ENCODE data around the gene STAT5B.

Gene STAT5B

DNA sequence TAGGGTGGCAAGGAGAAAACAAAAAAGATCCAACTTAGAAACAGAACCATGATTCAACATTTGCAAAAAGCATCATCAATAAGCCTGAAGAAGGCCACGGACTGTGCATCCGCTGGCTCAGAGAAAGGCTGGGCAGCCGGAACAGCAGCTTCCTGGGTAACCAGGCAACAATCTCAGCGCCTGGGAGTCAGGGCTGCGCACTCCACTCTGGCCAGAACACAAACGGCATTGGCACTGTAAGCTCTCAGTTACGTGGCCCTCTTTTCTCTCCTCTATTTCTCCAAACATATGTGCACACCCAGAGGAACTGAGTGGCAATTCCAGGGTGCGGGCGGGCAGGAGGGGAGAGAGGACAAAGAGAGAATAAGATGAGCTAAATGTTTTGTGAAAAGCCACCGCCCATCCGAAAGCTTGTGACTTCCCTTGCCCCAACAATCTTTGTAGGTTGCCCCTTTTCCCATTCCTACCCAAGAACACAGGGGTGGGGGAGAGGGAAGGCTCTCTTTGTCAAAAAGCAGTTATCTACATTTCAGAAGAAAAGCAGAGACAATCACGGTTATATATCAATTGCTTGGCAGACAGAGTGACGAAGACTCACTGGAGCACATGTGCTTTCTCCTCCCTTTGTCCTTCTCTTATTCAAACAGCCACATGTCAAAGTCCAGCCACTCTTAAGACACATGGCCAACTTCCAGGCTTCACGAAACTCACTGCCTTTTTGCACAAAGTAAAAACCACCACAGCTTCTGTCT lies 75.3 kb downstream of the STAT5B start:
- Histone ChIP-seq H3K9ac (ENCODE audit: low read length in 5 of 5) (no peak overlapping the region), H3K4me3 (ENCODE audit: low read depth in 1 of 5, low read length in 5 of 5) (no peak overlapping the region), H3K4me1 (ENCODE audit: control insufficient read depth in 5 of 5, insufficient read depth in 5 of 5, low read length in 5 of 5) (peaks cover 0 to 5% (median 0%) of the 10 kb centered on the region in 5 donors), H3K36me3 (ENCODE audit: control insufficient read depth in 5 of 5, insufficient read depth in 5 of 5, low read length in 5 of 5) (peaks cover 7 to 67% (median 59%) of the 10 kb centered on the region in 5 donors), H3K27ac (ENCODE audit: low read depth, low read length) (no peak overlapping the region), H3K27me3 (ENCODE audit: control insufficient read depth in 5 of 5, insufficient read depth in 4 of 5, low read length in 5 of 5) (no peaks in the 10 kb centered on the region), H3K9me3 (ENCODE audit: control insufficient read depth in 5 of 5, low read length in 5 of 5) (no peaks in the 10 kb centered on the region)

GRCh38 chr17:42199416-42200011 lies 76.7 kb downstream of the STAT5B start:
- Histone ChIP-seq H3K27ac (ENCODE audit: low read depth, low read length) (no peak overlapping the region), H3K27me3 (ENCODE audit: control insufficient read depth in 5 of 5, insufficient read depth in 4 of 5, low read length in 5 of 5) (no peaks in the 10 kb centered on the region), H3K4me1 (ENCODE audit: control insufficient read depth in 5 of 5, insufficient read depth in 5 of 5, low read length in 5 of 5) (peaks cover under 1 to 7% (median 2%) of the 10 kb centered on the region in 5 donors), H3K4me3 (ENCODE audit: low read depth in 1 of 5, low read length in 5 of 5) (no peak overlapping the region), H3K9me3 (ENCODE audit: control insufficient read depth in 5 of 5, low read length in 5 of 5) (no peaks in the 10 kb centered on the region), H3K9ac (ENCODE audit: low read length in 5 of 5) (peak overlapping the region in 1 of 5 donors; percentile 7), H3K36me3 (ENCODE audit: control insufficient read depth in 5 of 5, insufficient read depth in 5 of 5, low read length in 5 of 5) (peaks cover 7 to 55% (median 47%) of the 10 kb centered on the region in 5 donors)

DNA sequence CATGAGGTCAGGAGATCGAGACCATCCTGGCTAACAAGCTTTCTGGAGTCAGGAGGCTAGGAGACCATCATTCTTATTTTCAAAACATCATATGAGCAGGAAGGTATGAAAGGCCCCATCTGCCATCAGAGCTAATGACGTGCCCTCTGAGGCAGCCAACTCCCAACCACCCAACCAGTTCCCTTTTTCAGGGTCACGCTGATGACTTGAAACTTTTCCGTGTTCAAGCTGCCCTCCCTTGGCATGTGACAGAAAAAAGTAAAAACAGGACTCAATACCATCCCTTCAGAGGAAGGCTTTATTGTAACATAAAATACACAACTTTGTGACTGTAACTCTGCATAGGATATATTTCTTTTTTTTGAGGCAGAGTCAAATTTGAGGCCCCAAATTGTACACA lies 77.3 kb downstream of the STAT5B start:
- peaks cover 3 to 49% (median 41%) of the 10 kb centered on the region in 5 donors for H3K36me3 ChIP-seq (ENCODE audit: control insufficient read depth in 5 of 5, insufficient read depth in 5 of 5, low read length in 5 of 5)
- no peak overlapping the region for H3K27ac ChIP-seq (ENCODE audit: low read depth, low read length)
- no peaks in the 10 kb centered on the region for H3K9me3 ChIP-seq (ENCODE audit: control insufficient read depth in 5 of 5, low read length in 5 of 5)
- H3K4me3 ChIP-seq (ENCODE audit: low read depth in 1 of 5, low read length in 5 of 5): no peak overlapping the region
- H3K4me1 ChIP-seq (ENCODE audit: control insufficient read depth in 5 of 5, insufficient read depth in 5 of 5, low read length in 5 of 5): peaks cover 2 to 13% (median 6%) of the 10 kb centered on the region in 5 donors
- H3K9ac ChIP-seq (ENCODE audit: low read length in 5 of 5): no peak overlapping the region
- H3K27me3 ChIP-seq (ENCODE audit: control insufficient read depth in 5 of 5, insufficient read depth in 4 of 5, low read length in 5 of 5): no peaks in the 10 kb centered on the region

DNA sequence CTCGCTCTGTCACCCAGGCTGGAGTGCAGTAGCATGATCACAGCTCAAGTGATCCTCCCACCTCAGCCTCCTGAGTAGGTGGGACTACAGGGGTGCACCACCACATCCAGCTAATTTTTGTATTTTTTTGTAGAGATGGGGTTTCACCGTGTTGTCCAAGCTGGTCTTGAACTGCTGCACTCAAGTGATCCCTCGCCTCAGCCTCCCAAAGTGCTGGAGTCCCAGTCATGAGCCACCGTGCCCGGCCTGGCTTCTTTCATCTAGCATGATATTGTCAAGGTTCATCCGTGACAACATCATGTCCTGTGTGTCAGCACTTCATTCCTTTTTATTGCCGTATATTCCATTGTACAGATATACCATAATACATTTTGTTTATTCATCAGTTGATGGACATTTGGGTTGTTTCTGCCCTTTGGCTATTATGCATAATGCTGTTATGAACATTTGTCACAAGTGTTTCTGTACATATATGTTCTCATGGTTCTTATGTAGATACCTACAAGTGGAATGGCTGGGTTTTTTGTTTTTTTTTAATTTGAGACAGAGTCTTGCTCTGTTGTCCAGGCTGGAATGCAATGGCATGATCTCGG lies 78.5 kb downstream of the STAT5B start:
- Histone ChIP-seq H3K27ac (ENCODE audit: low read depth, low read length) (no peak overlapping the region), H3K4me1 (ENCODE audit: control insufficient read depth in 5 of 5, insufficient read depth in 5 of 5, low read length in 5 of 5) (peaks cover 2 to 25% (median 18%) of the 10 kb centered on the region in 5 donors), H3K9me3 (ENCODE audit: control insufficient read depth in 5 of 5, low read length in 5 of 5) (no peaks in the 10 kb centered on the region), H3K4me3 (ENCODE audit: low read depth in 1 of 5, low read length in 5 of 5) (no peak overlapping the region), H3K27me3 (ENCODE audit: control insufficient read depth in 5 of 5, insufficient read depth in 4 of 5, low read length in 5 of 5) (no peaks in the 10 kb centered on the region), H3K9ac (ENCODE audit: low read length in 5 of 5) (no peak overlapping the region), H3K36me3 (ENCODE audit: control insufficient read depth in 5 of 5, insufficient read depth in 5 of 5, low read length in 5 of 5) (peaks cover 3 to 39% (median 31%) of the 10 kb centered on the region in 5 donors)

DNA sequence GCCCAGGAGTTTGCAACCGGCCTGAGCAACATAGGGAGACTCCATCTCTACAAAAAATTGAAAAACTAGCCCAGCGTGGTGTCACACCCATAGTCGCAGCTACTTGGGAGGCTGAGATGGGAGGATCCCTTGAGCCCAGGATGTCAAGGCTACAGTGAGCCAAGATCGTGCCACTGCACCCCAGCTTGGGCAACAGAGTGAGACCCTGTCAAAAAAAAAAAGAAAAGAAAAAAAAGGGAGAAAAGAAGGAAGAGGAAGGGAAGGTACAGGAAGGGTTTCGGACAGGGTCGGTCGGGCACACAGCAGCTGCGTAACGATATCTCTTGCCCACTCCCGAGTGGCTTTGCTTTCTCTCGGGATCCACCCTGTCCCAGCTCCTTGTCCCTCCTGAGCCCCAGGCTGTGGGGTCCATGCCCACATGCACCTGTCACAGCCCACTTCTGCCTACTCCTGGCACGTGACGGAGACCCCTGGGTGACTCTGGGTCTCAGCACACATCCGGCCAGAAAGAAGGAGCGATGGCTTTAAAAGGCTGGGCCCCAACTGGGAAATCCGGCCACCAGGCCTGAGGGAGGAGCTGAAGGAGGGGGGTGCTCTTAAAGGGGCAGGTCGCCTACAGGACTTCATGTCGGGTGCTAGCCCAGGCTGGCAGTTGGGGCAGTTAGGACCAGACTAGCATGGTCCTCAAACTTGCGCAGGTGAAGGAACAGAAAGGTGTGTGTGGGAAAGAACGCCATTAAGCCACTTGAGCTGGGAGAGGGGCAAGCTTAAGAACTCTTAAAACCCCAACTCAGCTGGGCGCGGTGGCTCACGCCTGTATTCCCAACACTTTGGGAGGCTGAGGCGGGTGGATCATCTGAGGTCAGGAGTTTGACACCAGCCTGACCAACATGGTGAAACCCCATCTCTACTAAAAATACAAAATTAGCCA lies 82.0 kb downstream of the STAT5B start, which contains the start of gene GHDC:
Gene GHDC (minus strand): TSS at position 526 of the 931 bp plus-strand sequence. CDS start 913 bp downstream, outside the sequence.
- Histone ChIP-seq H3K4me3 (ENCODE audit: low read depth in 1 of 5, low read length in 5 of 5) (peak within 1 kb of the TSS; percentile 91 to 99 (median 98)), H3K9me3 (ENCODE audit: control insufficient read depth in 5 of 5, low read length in 5 of 5) (no peaks in the 10 kb centered on the region)

GRCh38 chr17:42193216-42193968 lies 82.8 kb downstream of the STAT5B start:
- peak overlapping the region; percentile 91 to 99 (median 98) for H3K4me3 ChIP-seq (ENCODE audit: low read depth in 1 of 5, low read length in 5 of 5)
- H3K4me1 ChIP-seq (ENCODE audit: control insufficient read depth in 5 of 5, insufficient read depth in 5 of 5, low read length in 5 of 5): peaks cover 2 to 27% (median 19%) of the 10 kb centered on the region in 5 donors
- no peaks in the 10 kb centered on the region for H3K27me3 ChIP-seq (ENCODE audit: control insufficient read depth in 5 of 5, insufficient read depth in 4 of 5, low read length in 5 of 5)
- H3K9ac ChIP-seq (ENCODE audit: low read length in 5 of 5): peak overlapping the region in 4 of 5 donors; percentile 68 to 96 (median 93)
- peaks cover 0 to 9% (median 0%) of the 10 kb centered on the region in 5 donors for H3K36me3 ChIP-seq (ENCODE audit: control insufficient read depth in 5 of 5, insufficient read depth in 5 of 5, low read length in 5 of 5)
- H3K9me3 ChIP-seq (ENCODE audit: control insufficient read depth in 5 of 5, low read length in 5 of 5): no peaks in the 10 kb centered on the region
- no peak overlapping the region for H3K27ac ChIP-seq (ENCODE audit: low read depth, low read length)

More for the DNA sequence above, 82.0 kb downstream of the STAT5B start, which contains the start of gene GHDC:
- Histone ChIP-seq H3K27ac (ENCODE audit: low read depth, low read length) (peak within 1 kb of the TSS; percentile 82), H3K9ac (ENCODE audit: low read length in 5 of 5) (peak within 1 kb of the TSS; percentile 68 to 96 (median 91)), H3K4me1 (ENCODE audit: control insufficient read depth in 5 of 5, insufficient read depth in 5 of 5, low read length in 5 of 5) (peaks cover 2 to 24% (median 19%) of the 10 kb centered on the region in 5 donors), H3K27me3 (ENCODE audit: control insufficient read depth in 5 of 5, insufficient read depth in 4 of 5, low read length in 5 of 5) (no peaks in the 10 kb centered on the region), H3K36me3 (ENCODE audit: control insufficient read depth in 5 of 5, insufficient read depth in 5 of 5, low read length in 5 of 5) (peaks cover 0 to 15% (median 0%) of the 10 kb centered on the region in 5 donors)

DNA sequence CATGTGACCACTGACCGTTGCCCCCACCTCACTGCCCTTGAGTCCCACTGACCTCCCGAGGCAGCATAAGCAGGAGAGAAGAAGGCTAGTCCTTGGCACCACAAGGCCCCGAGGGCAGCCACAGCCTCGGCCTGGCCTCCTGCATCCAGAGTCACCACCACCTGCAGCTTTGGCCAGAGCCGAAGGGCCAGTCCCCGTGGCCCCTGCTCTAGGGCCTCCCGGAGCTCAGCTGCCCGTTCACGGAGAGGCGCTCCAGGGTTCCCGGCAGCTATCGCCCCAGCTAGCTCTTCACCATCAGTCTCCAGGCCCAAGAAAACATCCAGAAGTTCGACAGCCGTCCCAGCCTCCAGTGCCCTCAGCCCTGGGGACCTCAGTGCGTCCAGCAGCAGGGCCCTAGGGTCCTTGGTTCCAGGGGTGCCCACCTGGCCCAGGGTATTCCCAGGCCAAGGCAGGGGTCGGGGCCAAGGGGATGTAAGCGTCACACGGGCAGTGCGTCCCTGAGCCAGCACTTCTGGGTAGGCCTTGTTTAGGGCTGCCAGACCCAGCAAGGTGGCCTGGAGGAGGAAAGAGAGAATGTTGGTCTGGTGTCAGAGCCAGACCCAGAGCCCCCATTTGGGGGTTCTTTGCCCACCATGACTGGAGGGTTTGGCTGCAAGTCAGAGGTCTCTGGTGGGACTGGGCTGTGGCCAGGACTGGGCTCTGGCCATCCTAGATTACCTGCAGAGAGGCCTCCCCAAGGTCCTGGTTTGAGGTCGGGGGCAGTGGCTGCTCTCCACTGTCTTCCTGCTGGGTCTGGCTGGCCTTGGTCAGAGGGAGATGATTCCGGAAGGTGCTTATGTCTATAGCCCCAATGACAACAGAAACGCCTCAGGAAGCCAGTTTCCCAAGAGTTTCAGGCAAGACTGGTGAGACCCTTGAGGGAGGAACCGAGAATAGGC lies 83.7 kb downstream of the STAT5B start:
- Histone ChIP-seq H3K27ac (ENCODE audit: low read depth, low read length) (no peak overlapping the region), H3K36me3 (ENCODE audit: control insufficient read depth in 5 of 5, insufficient read depth in 5 of 5, low read length in 5 of 5) (peaks cover 0 to 9% (median 0%) of the 10 kb centered on the region in 5 donors), H3K4me3 (ENCODE audit: low read depth in 1 of 5, low read length in 5 of 5) (peak overlapping the region in 2 of 5 donors; percentile 18 to 98), H3K9me3 (ENCODE audit: control insufficient read depth in 5 of 5, low read length in 5 of 5) (no peaks in the 10 kb centered on the region), H3K27me3 (ENCODE audit: control insufficient read depth in 5 of 5, insufficient read depth in 4 of 5, low read length in 5 of 5) (no peaks in the 10 kb centered on the region), H3K9ac (ENCODE audit: low read length in 5 of 5) (peak overlapping the region in 1 of 5 donors; percentile 4), H3K4me1 (ENCODE audit: control insufficient read depth in 5 of 5, insufficient read depth in 5 of 5, low read length in 5 of 5) (peaks cover 2 to 27% (median 19%) of the 10 kb centered on the region in 5 donors)

- no peaks in the 10 kb centered on the region for H3K9me3 ChIP-seq (ENCODE audit: control insufficient read depth in 5 of 5, low read length in 5 of 5)
- H3K36me3 ChIP-seq (ENCODE audit: control insufficient read depth in 5 of 5, insufficient read depth in 5 of 5, low read length in 5 of 5): peaks cover 0 to 9% (median 0%) of the 10 kb centered on the region in 5 donors
- H3K9ac ChIP-seq (ENCODE audit: low read length in 5 of 5): no peak overlapping the region
- no peak overlapping the region for H3K27ac ChIP-seq (ENCODE audit: low read depth, low read length)
- no peak overlapping the region for H3K4me3 ChIP-seq (ENCODE audit: low read depth in 1 of 5, low read length in 5 of 5)
- no peaks in the 10 kb centered on the region for H3K27me3 ChIP-seq (ENCODE audit: control insufficient read depth in 5 of 5, insufficient read depth in 4 of 5, low read length in 5 of 5)
- H3K4me1 ChIP-seq (ENCODE audit: control insufficient read depth in 5 of 5, insufficient read depth in 5 of 5, low read length in 5 of 5): peaks cover 2 to 27% (median 19%) of the 10 kb centered on the region in 5 donors
Measured at GRCh38 chr17:42191275-42191608, 84.9 kb downstream of the STAT5B start.

Measured in subcutaneous abdominal adipose tissue (tissue), 5 donors.